Mesothelial cell of epicardium (in vitro differentiated cells): Measurements from ENCODE around the gene NCOA7. TPM values are rescaled to one million over a fixed set of nuclear protein-coding genes. Genes with fewer than 3 reads are reported as not detected.
A peak's percentile ranks its signal among the peaks of the same experiment; 100 is the strongest.

Experiments
- DNase-seq, 2 experiments: peaks; one replicate each; pipeline ENCODE4 v3.0.0; 2021; ENCODE audit warnings: low spot score in 2 of 2; ENCODE audit not compliant: unreplicated experiment in 2 of 2
- H3K27ac Mint-ChIP-seq: 2 replicates; pipeline ENCODE4 v1.8.0; 2021; ENCODE audit warnings: mixed read lengths
- H3K27me3 Mint-ChIP-seq: 2 replicates; pipeline ENCODE4 v1.8.0; 2021; ENCODE audit warnings: low read depth, mixed read lengths
- H3K36me3 Mint-ChIP-seq: 2 replicates; pipeline ENCODE4 v1.8.0; 2021; ENCODE audit warnings: mixed read lengths
- H3K4me1 Mint-ChIP-seq: 2 replicates; pipeline ENCODE4 v1.8.0; 2021; ENCODE audit warnings: mixed read lengths
- H3K4me3 Mint-ChIP-seq: 2 replicates; pipeline ENCODE4 v1.8.0; 2021; ENCODE audit warnings: mild to moderate bottlenecking, moderate library complexity, mixed read lengths
- H3K9me3 Mint-ChIP-seq: 2 replicates; pipeline ENCODE4 v1.8.0; 2021; ENCODE audit warnings: mixed read lengths
- CTCF ChIP-seq: fragments of 200-600 bp; sonication (generic); IDR thresholded peaks from one replicate; pipeline ENCODE4 v1.5.0; 2021; ENCODE audit warnings: antibody characterized with exemption; ENCODE audit not compliant: unreplicated experiment
- total RNA-seq: library from RNA; stranded (reverse); gene quantifications from 3 replicates; pipeline ENCODE4 v1.2.1, GENCODE V29; 2021

NCOA7 gene
- total RNA-seq, 1 donor from 2014 or later, result 52.4 TPM

GRCh38 chr6:125944896-125945295, 154.1 kb downstream of the NCOA7 start:
- H3K27me3 Mint-ChIP-seq, result no peaks in the 10 kb centered on the region
- H3K9me3 Mint-ChIP-seq, result no peaks in the 10 kb centered on the region
- H3K4me3 Mint-ChIP-seq, result no peak overlapping the region
- H3K27ac Mint-ChIP-seq, result no peak overlapping the region
- peaks cover 52% of the 10 kb centered on the region for H3K4me1 Mint-ChIP-seq
- no peak for DNase-seq
- no peak for TF ChIP-seq CTCF
- H3K36me3 Mint-ChIP-seq, result no peaks in the 10 kb centered on the region

DNA sequence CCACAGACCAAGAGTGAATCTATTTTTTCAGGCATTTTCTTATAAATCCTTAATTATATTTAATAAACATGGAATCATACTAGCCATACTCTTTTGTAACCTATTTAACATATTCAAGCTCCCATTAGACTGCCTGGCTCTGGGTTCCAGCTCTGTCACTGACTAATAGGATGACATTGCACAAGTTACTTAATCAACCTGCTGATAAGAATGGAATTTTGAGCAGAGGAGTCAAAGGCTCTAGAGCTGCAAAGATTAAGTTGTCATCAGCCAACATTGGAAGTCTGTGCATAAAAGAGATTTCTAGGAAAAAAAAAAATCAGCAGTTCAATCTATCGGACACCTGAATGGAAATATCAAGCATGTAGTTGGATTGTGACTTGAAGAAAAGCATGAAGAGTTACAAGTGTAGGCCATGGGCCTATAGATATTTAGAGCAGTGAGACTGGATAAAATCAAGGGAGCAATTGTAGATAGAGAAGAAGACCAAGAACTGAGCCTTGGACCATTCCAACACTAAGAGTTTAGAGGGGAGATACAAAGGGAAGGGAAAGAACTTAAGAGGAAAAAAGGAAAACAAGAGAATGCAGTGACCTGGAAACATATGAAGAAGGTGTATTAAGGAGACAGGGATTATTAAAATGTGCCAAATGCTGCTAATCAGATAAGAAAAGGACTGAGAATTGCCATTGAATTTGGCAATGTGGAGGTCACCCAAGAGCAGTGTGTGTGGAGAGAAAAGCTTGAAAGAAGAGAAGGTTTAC, 154.8 kb downstream of the NCOA7 start:
- Mint-ChIP-seq H3K27ac (peak overlapping the region; percentile 76), H3K4me3 (no peak overlapping the region), H3K9me3 (no peaks in the 10 kb centered on the region), H3K4me1 (peaks cover 47% of the 10 kb centered on the region), H3K36me3 (no peaks in the 10 kb centered on the region), H3K27me3 (no peaks in the 10 kb centered on the region)
- DNase-seq, result no peak
- no peak for TF ChIP-seq CTCF

- Mint-ChIP-seq H3K27ac (no peak overlapping the region), H3K4me3 (no peak overlapping the region), H3K36me3 (no peaks in the 10 kb centered on the region), H3K4me1 (peaks cover 35% of the 10 kb centered on the region), H3K9me3 (no peaks in the 10 kb centered on the region), H3K27me3 (no peaks in the 10 kb centered on the region)
- no peak for DNase-seq
- no peak for TF ChIP-seq CTCF
Observed at GRCh38 chr6:125947615-125948014, 156.9 kb downstream of the NCOA7 start.

GRCh38 chr6:125948455-125948854, 157.7 kb downstream of the NCOA7 start:
- DNase-seq, result no peak
- Mint-ChIP-seq H3K36me3 (no peaks in the 10 kb centered on the region), H3K4me3 (no peak overlapping the region), H3K4me1 (peaks cover 30% of the 10 kb centered on the region), H3K27ac (no peak overlapping the region), H3K9me3 (no peaks in the 10 kb centered on the region), H3K27me3 (no peaks in the 10 kb centered on the region)
- no peak for TF ChIP-seq CTCF

DNA sequence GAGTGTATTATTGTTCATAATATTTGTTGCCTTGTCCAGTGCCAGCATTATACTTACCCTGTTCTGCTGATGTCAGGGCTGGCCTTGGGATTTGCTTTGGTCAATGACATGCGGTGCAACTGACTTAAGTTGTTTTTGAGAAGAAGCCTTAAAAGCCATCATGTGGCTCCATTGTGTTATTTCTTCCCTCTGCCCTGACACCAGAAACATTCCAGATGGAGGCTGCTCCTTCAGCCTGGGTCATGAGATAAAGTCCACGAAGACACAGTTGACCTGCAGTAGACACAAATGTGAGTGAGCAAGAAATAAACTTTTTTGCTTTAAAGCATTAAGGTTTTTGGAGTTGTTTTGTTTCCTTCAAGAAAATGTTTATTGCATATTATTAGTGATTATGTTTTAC, 158.3 kb downstream of the NCOA7 start:
- no peak for TF ChIP-seq CTCF
- H3K4me3 Mint-ChIP-seq, result no peak overlapping the region
- H3K27me3 Mint-ChIP-seq, result no peaks in the 10 kb centered on the region
- no peaks in the 10 kb centered on the region for H3K36me3 Mint-ChIP-seq
- H3K27ac Mint-ChIP-seq, result no peak overlapping the region
- no peak for DNase-seq
- H3K9me3 Mint-ChIP-seq, result no peaks in the 10 kb centered on the region
- peaks cover 24% of the 10 kb centered on the region for H3K4me1 Mint-ChIP-seq
